ENCODE data around the gene KSR1.

KSR1 gene

GRCh38 chr17:27591986-27592385 lies 135.7 kb downstream of the KSR1 start:
- H3K27ac ChIP-seq (ENCODE audit: insufficient read depth in 1 of 2, low read depth in 1 of 2, low read length in 2 of 2, poor library complexity in 1 of 2, severe bottlenecking in 2 of 2), result no peak overlapping the region
- no peaks in the 10 kb centered on the region for H3K9me3 ChIP-seq (ENCODE audit: control extremely low read depth in 1 of 5, control insufficient read depth in 4 of 5, insufficient read depth in 2 of 5, low read depth in 1 of 5, low read length in 4 of 5)
- ChIA-PET CTCF (interaction anchor here (0.9 to 13.8 kb wide), 4 partner anchors 9 to 212 kb away, joined by 3 to 126 read pairs (median 46); no protein-coding TSS in a partner anchor), POLR2A (interaction anchor here (0.8 kb wide), 1 partner anchor 47 kb away, joined by 3 read pairs; no protein-coding TSS in a partner anchor)
- no peak for DNase-seq
- H3K27me3 ChIP-seq (replicated peaks in 2 of 5; ENCODE audit: control insufficient read depth in 4 of 5, insufficient read depth in 5 of 5, low read length in 4 of 5), result no peaks in the 10 kb centered on the region
- H3K4me1 ChIP-seq (ENCODE audit: control extremely low read depth in 1 of 4, control insufficient read depth in 4 of 4, insufficient read depth in 4 of 4, low read length in 3 of 4), result no peaks in the 10 kb centered on the region
- WGBS (ENCODE audit: insufficient coverage), result 100% methylated on average over 1 of the region's 3 CpGs
- H3K36me3 ChIP-seq (ENCODE audit: control insufficient read depth in 4 of 4, insufficient read depth in 4 of 4, low read length in 3 of 4), result peaks cover 3 to 50% (median 17%) of the 10 kb centered on the region in 4 experiments
- H3K4me3 ChIP-seq (ENCODE audit: control insufficient read depth in 1 of 7, extremely low read depth in 1 of 7, insufficient read depth in 4 of 7, low read depth in 2 of 7, low read length in 6 of 7), result no peak overlapping the region

- H3K4me1 ChIP-seq (ENCODE audit: control extremely low read depth in 1 of 4, control insufficient read depth in 4 of 4, insufficient read depth in 4 of 4, low read length in 3 of 4), result no peaks in the 10 kb centered on the region
- DNase-seq, result no peak
- H3K4me3 ChIP-seq (ENCODE audit: control insufficient read depth in 1 of 7, extremely low read depth in 1 of 7, insufficient read depth in 4 of 7, low read depth in 2 of 7, low read length in 6 of 7), result no peak overlapping the region
- WGBS (ENCODE audit: insufficient coverage), result 98% methylated on average over 8 of the region's 9 CpGs
- peaks cover 8 to 58% (median 18%) of the 10 kb centered on the region in 4 experiments for H3K36me3 ChIP-seq (ENCODE audit: control insufficient read depth in 4 of 4, insufficient read depth in 4 of 4, low read length in 3 of 4)
- H3K9me3 ChIP-seq (ENCODE audit: control extremely low read depth in 1 of 5, control insufficient read depth in 4 of 5, insufficient read depth in 2 of 5, low read depth in 1 of 5, low read length in 4 of 5), result no peaks in the 10 kb centered on the region
- ChIA-PET CTCF (interaction anchor here (2.3 to 13.8 kb wide), 3 partner anchors 29 to 356 kb away, joined by 8 to 162 read pairs (median 126); no protein-coding TSS in a partner anchor), POLR2A (no interaction called here)
- H3K27me3 ChIP-seq (replicated peaks in 2 of 5; ENCODE audit: control insufficient read depth in 4 of 5, insufficient read depth in 5 of 5, low read length in 4 of 5), result no peaks in the 10 kb centered on the region
- H3K27ac ChIP-seq (ENCODE audit: insufficient read depth in 1 of 2, low read depth in 1 of 2, low read length in 2 of 2, poor library complexity in 1 of 2, severe bottlenecking in 2 of 2), result no peak overlapping the region
Measured at GRCh38 chr17:27593232-27593856, 137.1 kb downstream of the KSR1 start.

GRCh38 chr17:27593857-27594255 lies 137.6 kb downstream of the KSR1 start:
- Histone ChIP-seq H3K27ac (ENCODE audit: insufficient read depth in 1 of 2, low read depth in 1 of 2, low read length in 2 of 2, poor library complexity in 1 of 2, severe bottlenecking in 2 of 2) (no peak overlapping the region), H3K4me1 (ENCODE audit: control extremely low read depth in 1 of 4, control insufficient read depth in 4 of 4, insufficient read depth in 4 of 4, low read length in 3 of 4) (no peaks in the 10 kb centered on the region), H3K27me3 (replicated peaks in 2 of 5; ENCODE audit: control insufficient read depth in 4 of 5, insufficient read depth in 5 of 5, low read length in 4 of 5) (no peaks in the 10 kb centered on the region), H3K4me3 (ENCODE audit: control insufficient read depth in 1 of 7, extremely low read depth in 1 of 7, insufficient read depth in 4 of 7, low read depth in 2 of 7, low read length in 6 of 7) (no peak overlapping the region), H3K9me3 (ENCODE audit: control extremely low read depth in 1 of 5, control insufficient read depth in 4 of 5, insufficient read depth in 2 of 5, low read depth in 1 of 5, low read length in 4 of 5) (no peaks in the 10 kb centered on the region), H3K36me3 (ENCODE audit: control insufficient read depth in 4 of 4, insufficient read depth in 4 of 4, low read length in 3 of 4) (peaks cover 8 to 57% (median 18%) of the 10 kb centered on the region in 4 experiments)
- ChIA-PET POLR2A (no interaction called here), CTCF (interaction anchor here (2.3 to 13.8 kb wide), 3 partner anchors 29 to 356 kb away, joined by 8 to 162 read pairs (median 126); no protein-coding TSS in a partner anchor)
- no peak for DNase-seq
- 93% methylated on average over 2 of the region's 3 CpGs for WGBS (ENCODE audit: insufficient coverage)

GRCh38 chr17:27595208-27595607 lies 139.0 kb downstream of the KSR1 start:
- Histone ChIP-seq H3K4me3 (ENCODE audit: control insufficient read depth in 1 of 7, extremely low read depth in 1 of 7, insufficient read depth in 4 of 7, low read depth in 2 of 7, low read length in 6 of 7) (no peak overlapping the region), H3K9me3 (ENCODE audit: control extremely low read depth in 1 of 5, control insufficient read depth in 4 of 5, insufficient read depth in 2 of 5, low read depth in 1 of 5, low read length in 4 of 5) (no peaks in the 10 kb centered on the region), H3K27ac (ENCODE audit: insufficient read depth in 1 of 2, low read depth in 1 of 2, low read length in 2 of 2, poor library complexity in 1 of 2, severe bottlenecking in 2 of 2) (no peak overlapping the region), H3K4me1 (ENCODE audit: control extremely low read depth in 1 of 4, control insufficient read depth in 4 of 4, insufficient read depth in 4 of 4, low read length in 3 of 4) (no peaks in the 10 kb centered on the region), H3K27me3 (replicated peaks in 2 of 5; ENCODE audit: control insufficient read depth in 4 of 5, insufficient read depth in 5 of 5, low read length in 4 of 5) (no peaks in the 10 kb centered on the region), H3K36me3 (ENCODE audit: control insufficient read depth in 4 of 4, insufficient read depth in 4 of 4, low read length in 3 of 4) (peaks cover 5 to 57% (median 17%) of the 10 kb centered on the region in 4 experiments)
- CTCF ChIA-PET, result interaction anchor here (0.5 to 13.8 kb wide), 7 partner anchors 12 to 358 kb away, joined by 3 to 162 read pairs (median 7); partner anchors contain the start of gene KSR1
- no CpG with 5 or more reads among the region's 2 CpGs for WGBS (ENCODE audit: insufficient coverage)
- DNase-seq, result no peak
- POLR2A ChIA-PET, result no interaction called here

- POLR2A ChIA-PET, result no interaction called here
- Histone ChIP-seq H3K4me1 (ENCODE audit: control extremely low read depth in 1 of 4, control insufficient read depth in 4 of 4, insufficient read depth in 4 of 4, low read length in 3 of 4) (no peaks in the 10 kb centered on the region), H3K36me3 (ENCODE audit: control insufficient read depth in 4 of 4, insufficient read depth in 4 of 4, low read length in 3 of 4) (peaks cover 6 to 57% (median 20%) of the 10 kb centered on the region in 4 experiments), H3K27ac (ENCODE audit: insufficient read depth in 1 of 2, low read depth in 1 of 2, low read length in 2 of 2, poor library complexity in 1 of 2, severe bottlenecking in 2 of 2) (no peak overlapping the region), H3K4me3 (ENCODE audit: control insufficient read depth in 1 of 7, extremely low read depth in 1 of 7, insufficient read depth in 4 of 7, low read depth in 2 of 7, low read length in 6 of 7) (no peak overlapping the region), H3K9me3 (ENCODE audit: control extremely low read depth in 1 of 5, control insufficient read depth in 4 of 5, insufficient read depth in 2 of 5, low read depth in 1 of 5, low read length in 4 of 5) (no peaks in the 10 kb centered on the region), H3K27me3 (replicated peaks in 2 of 5; ENCODE audit: control insufficient read depth in 4 of 5, insufficient read depth in 5 of 5, low read length in 4 of 5) (no peaks in the 10 kb centered on the region)
- WGBS (ENCODE audit: insufficient coverage), result 83% methylated on average over 2 of the region's 4 CpGs
- CTCF ChIA-PET, result interaction anchor here (0.9 to 13.8 kb wide), 6 partner anchors 13 to 358 kb away, joined by 3 to 162 read pairs (median 50); partner anchors contain the start of gene KSR1
- DNase-seq, result no peak
Measured at GRCh38 chr17:27596096-27596495, 139.8 kb downstream of the KSR1 start.

GRCh38 chr17:27596566-27597187 lies 140.4 kb downstream of the KSR1 start:
- ChIA-PET POLR2A (no interaction called here), CTCF (interaction anchor here (1.1 to 13.8 kb wide), 6 partner anchors 16 to 359 kb away, joined by 3 to 162 read pairs (median 50); no protein-coding TSS in a partner anchor)
- Histone ChIP-seq H3K36me3 (ENCODE audit: control insufficient read depth in 4 of 4, insufficient read depth in 4 of 4, low read length in 3 of 4) (peaks cover 6 to 58% (median 21%) of the 10 kb centered on the region in 4 experiments), H3K4me3 (ENCODE audit: control insufficient read depth in 1 of 7, extremely low read depth in 1 of 7, insufficient read depth in 4 of 7, low read depth in 2 of 7, low read length in 6 of 7) (no peak overlapping the region), H3K27ac (ENCODE audit: insufficient read depth in 1 of 2, low read depth in 1 of 2, low read length in 2 of 2, poor library complexity in 1 of 2, severe bottlenecking in 2 of 2) (no peak overlapping the region), H3K9me3 (ENCODE audit: control extremely low read depth in 1 of 5, control insufficient read depth in 4 of 5, insufficient read depth in 2 of 5, low read depth in 1 of 5, low read length in 4 of 5) (no peaks in the 10 kb centered on the region), H3K4me1 (ENCODE audit: control extremely low read depth in 1 of 4, control insufficient read depth in 4 of 4, insufficient read depth in 4 of 4, low read length in 3 of 4) (no peaks in the 10 kb centered on the region), H3K27me3 (replicated peaks in 2 of 5; ENCODE audit: control insufficient read depth in 4 of 5, insufficient read depth in 5 of 5, low read length in 4 of 5) (no peaks in the 10 kb centered on the region)
- WGBS (ENCODE audit: insufficient coverage), result 92% methylated on average over 8 of the region's 9 CpGs
- DNase-seq, result no peak

- Histone ChIP-seq H3K36me3 (ENCODE audit: control insufficient read depth in 4 of 4, insufficient read depth in 4 of 4, low read length in 3 of 4) (peaks cover 6 to 56% (median 21%) of the 10 kb centered on the region in 4 experiments), H3K27ac (ENCODE audit: insufficient read depth in 1 of 2, low read depth in 1 of 2, low read length in 2 of 2, poor library complexity in 1 of 2, severe bottlenecking in 2 of 2) (no peak overlapping the region), H3K4me1 (ENCODE audit: control extremely low read depth in 1 of 4, control insufficient read depth in 4 of 4, insufficient read depth in 4 of 4, low read length in 3 of 4) (peaks cover 0 to 5% (median 3%) of the 10 kb centered on the region in 4 experiments), H3K9me3 (ENCODE audit: control extremely low read depth in 1 of 5, control insufficient read depth in 4 of 5, insufficient read depth in 2 of 5, low read depth in 1 of 5, low read length in 4 of 5) (no peaks in the 10 kb centered on the region), H3K4me3 (ENCODE audit: control insufficient read depth in 1 of 7, extremely low read depth in 1 of 7, insufficient read depth in 4 of 7, low read depth in 2 of 7, low read length in 6 of 7) (no peak overlapping the region), H3K27me3 (replicated peaks in 2 of 5; ENCODE audit: control insufficient read depth in 4 of 5, insufficient read depth in 5 of 5, low read length in 4 of 5) (no peaks in the 10 kb centered on the region)
- WGBS (ENCODE audit: insufficient coverage), result 97% methylated on average over 9 of the region's 10 CpGs
- ChIA-PET POLR2A (no interaction called here), CTCF (interaction anchor here (0.7 to 13.8 kb wide), 13 partner anchors 10 to 360 kb away, joined by 3 to 162 read pairs (median 7); partner anchors contain the start of gene KSR1)
- DNase-seq, result no peak
Measured at GRCh38 chr17:27597188-27597580, 140.9 kb downstream of the KSR1 start.

All from common myeloid progenitor, CD34-positive (primary cell).